Sigmoid colon (tissue), 7 donors: ENCODE data around the gene ATRNL1. TPM values are rescaled to one million over a fixed set of nuclear protein-coding genes. Genes with fewer than 3 reads are reported as not detected.

Experiments used
- DNase-seq: peaks from one replicate; pipeline ENCODE4 v3.0.0-alpha.2; 2019
- H3K27ac ChIP-seq, 4 donors: fragments of 200-600 bp; sonication (generic); one replicate each; pipeline ENCODE4 v1.5.1; 2016 to 2019; ENCODE audit warnings: mild to moderate bottlenecking in 1 of 4
- H3K27me3 ChIP-seq, 3 donors: fragments of 200-600 bp; sonication (generic); one replicate each; pipeline ENCODE4 v1.5.1; 2019; ENCODE audit warnings: mild to moderate bottlenecking in 1 of 3
- H3K36me3 ChIP-seq, 4 donors: fragments of 200-600 bp; sonication (generic); one replicate each; pipeline ENCODE4 v1.5.1; 2016 to 2019
- H3K4me1 ChIP-seq, 4 donors: fragments of 200-600 bp; sonication (generic); one replicate each; pipeline ENCODE4 v1.5.1; 2017 to 2019
- H3K4me3 ChIP-seq, 4 donors: fragments of 200-600 bp; sonication (generic); one replicate each; pipeline ENCODE4 v1.5.1; 2017 to 2019; ENCODE audit warnings: mild to moderate bottlenecking in 2 of 4, moderate library complexity in 1 of 4
- H3K9me3 ChIP-seq, 4 donors: fragments of 200-600 bp in 3 of 4; sonication (generic) in 3 of 4; one replicate each; pipeline versions ENCODE4 v1.5.1 to v1.6.1; 2013 to 2019
- EP300 ChIP-seq, 4 donors: sonication (generic); formaldehyde crosslinking; IDR thresholded peaks; one replicate each; pipeline ENCODE4 v1.6.1; 2017; ENCODE audit warnings: antibody characterized with exemption in 4 of 4
- POLR2A ChIP-seq, 2 donors: fragments of 450-650 bp; IDR thresholded peaks; one replicate each; pipeline ENCODE4 v1.6.1; 2016; ENCODE audit warnings: antibody characterized with exemption in 2 of 2, mild to moderate bottlenecking in 2 of 2, moderate library complexity in 2 of 2
- POLR2AphosphoS5 ChIP-seq, 4 donors: sonication (generic); formaldehyde crosslinking; IDR thresholded peaks; one replicate each; pipeline ENCODE4 v1.6.1; 2017; ENCODE audit warnings: antibody characterized with exemption in 4 of 4
- WGBS, 2 donors: extraction: QIAGEN DNeasy Blood & Tissue Kit; methylation state at CpG; one replicate each; pipeline ENCODE4 v1.1.7; 2013; 5-methylcytosine and 5-hydroxymethylcytosine counted together
- intact Hi-C: fragments of 100-400 bp; cut with DNase I; formaldehyde crosslinking; loops from one replicate; pipeline ENCODE4 v1.15.1; 2023
- polyA plus RNA-seq, 3 donors: library from polyadenylated mRNA; stranded (reverse); fragments of 200-250 nt; gene quantifications; one replicate each; pipeline ENCODE4 v1.2.3, GENCODE V29; 2013
- total RNA-seq, 4 donors: library from RNA; depleted of rRNA; stranded (reverse); fragments of >200 nt; gene quantifications; one replicate each; pipeline ENCODE4 v1.1.0, GENCODE V29; 2016
- TF ChIP-seq, protein P1 (sequence below), 4 experiments: fragments of 450-650 bp in 3 of 4; fragments of 200-600 bp in 1 of 4; IDR thresholded peaks; one replicate each; pipeline ENCODE4 v1.5.1; 2016 to 2019; ENCODE audit warnings: antibody characterized with exemption in 4 of 4, mild to moderate bottlenecking in 3 of 4, moderate library complexity in 2 of 4
- donor health status: healthy with polysubstance abuse.
- donor health status: Bipolar disorder and iron deficiency.
- donor health status: healthy.

The ATRNL1 gene
- total and polyA plus RNA-seq, 7 donors: 0.57 to 17.3 (median 6.9) TPM; not detected in 1

DNA sequence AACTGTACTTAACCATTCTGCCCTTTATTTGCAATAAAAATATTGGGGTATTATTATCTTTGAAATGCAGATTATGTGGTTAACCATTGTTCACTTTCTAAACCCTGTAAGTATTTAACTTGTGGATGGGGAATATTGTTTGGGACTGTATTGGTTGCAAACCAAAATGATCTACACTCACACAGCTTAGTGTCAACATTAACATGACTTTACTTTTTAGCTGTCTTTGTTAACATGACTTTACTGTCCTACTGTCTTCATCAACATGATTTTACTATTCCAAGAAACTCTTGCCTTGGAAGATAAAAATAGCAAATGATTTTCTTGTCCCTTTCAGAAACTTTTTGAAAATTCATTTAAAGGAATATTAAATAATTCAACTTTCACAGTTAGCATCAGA is 708.3 kb downstream of the ATRNL1 start:
- TF ChIP-seq, protein P1, sequence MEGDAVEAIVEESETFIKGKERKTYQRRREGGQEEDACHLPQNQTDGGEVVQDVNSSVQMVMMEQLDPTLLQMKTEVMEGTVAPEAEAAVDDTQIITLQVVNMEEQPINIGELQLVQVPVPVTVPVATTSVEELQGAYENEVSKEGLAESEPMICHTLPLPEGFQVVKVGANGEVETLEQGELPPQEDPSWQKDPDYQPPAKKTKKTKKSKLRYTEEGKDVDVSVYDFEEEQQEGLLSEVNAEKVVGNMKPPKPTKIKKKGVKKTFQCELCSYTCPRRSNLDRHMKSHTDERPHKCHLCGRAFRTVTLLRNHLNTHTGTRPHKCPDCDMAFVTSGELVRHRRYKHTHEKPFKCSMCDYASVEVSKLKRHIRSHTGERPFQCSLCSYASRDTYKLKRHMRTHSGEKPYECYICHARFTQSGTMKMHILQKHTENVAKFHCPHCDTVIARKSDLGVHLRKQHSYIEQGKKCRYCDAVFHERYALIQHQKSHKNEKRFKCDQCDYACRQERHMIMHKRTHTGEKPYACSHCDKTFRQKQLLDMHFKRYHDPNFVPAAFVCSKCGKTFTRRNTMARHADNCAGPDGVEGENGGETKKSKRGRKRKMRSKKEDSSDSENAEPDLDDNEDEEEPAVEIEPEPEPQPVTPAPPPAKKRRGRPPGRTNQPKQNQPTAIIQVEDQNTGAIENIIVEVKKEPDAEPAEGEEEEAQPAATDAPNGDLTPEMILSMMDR (IDR thresholded peaks at IDR 0.05): no peak
- TF ChIP-seq EP300 (IDR thresholded peaks at IDR 0.05): no peak
- no peak for TF ChIP-seq POLR2A (IDR thresholded peaks at IDR 0.05)
- intact Hi-C loops: loop anchor here (10.0 kb wide), 1 partner anchor 143 kb away; no protein-coding TSS in a partner anchor
- H3K27me3 ChIP-seq: no peaks in the 10 kb centered on the region
- DNase-seq: no peak
- H3K27ac ChIP-seq: no peak overlapping the region
- no peaks in the 10 kb centered on the region for H3K9me3 ChIP-seq
- no peaks in the 10 kb centered on the region for H3K36me3 ChIP-seq
- no peaks in the 10 kb centered on the region for H3K4me1 ChIP-seq
- no peak overlapping the region for H3K4me3 ChIP-seq

DNA sequence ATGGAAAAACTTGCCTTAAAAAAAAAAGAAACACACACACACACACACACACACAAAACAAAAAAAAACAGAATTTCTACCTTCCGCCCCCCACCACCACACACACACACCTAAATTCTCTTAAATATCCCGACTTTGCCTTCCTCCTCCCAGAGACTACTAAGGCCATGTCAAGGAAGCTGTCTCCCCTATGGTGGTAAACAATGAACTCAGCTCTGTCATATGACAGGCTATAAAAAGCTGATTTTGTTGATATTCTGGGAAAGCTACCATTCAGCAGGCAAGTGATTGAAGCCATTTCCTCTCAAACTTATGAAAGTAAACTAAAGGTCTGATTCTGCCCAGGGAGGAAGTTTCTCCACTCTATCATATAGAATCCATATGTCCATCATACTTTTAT is 708.8 kb downstream of the ATRNL1 start:
- intact Hi-C loops: loop anchor here (10.0 kb wide), 1 partner anchor 143 kb away; no protein-coding TSS in a partner anchor

DNA sequence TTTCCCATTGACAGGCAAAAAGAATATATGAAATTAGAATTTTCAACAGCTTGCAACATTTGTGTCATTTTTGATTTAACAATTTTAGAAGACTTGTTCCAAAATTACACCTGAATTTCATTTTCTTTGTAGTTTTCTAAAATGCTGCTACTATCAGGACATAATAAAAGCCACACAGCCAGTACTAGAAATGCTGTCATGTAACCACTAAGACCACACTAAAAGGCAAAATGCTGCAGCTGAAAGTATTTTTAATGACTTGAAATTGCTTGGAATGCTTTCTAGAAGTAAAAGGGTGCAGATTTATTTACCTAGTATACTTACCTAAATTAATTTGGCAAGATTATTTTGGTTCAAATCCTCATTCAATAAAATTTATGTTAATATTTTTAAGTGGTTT is 709.7 kb downstream of the ATRNL1 start:
- H3K4me1 ChIP-seq: no peaks in the 10 kb centered on the region
- H3K27ac ChIP-seq: no peak overlapping the region
- DNase-seq: no peak
- intact Hi-C loops: loop anchor here (10.0 kb wide), 1 partner anchor 142 kb away; no protein-coding TSS in a partner anchor
- no peak for TF ChIP-seq EP300 (IDR thresholded peaks at IDR 0.05)
- TF ChIP-seq, protein P1 (IDR thresholded peaks at IDR 0.05): no peak
- no peaks in the 10 kb centered on the region for H3K27me3 ChIP-seq
- no peaks in the 10 kb centered on the region for H3K9me3 ChIP-seq
- no peak overlapping the region for H3K4me3 ChIP-seq
- H3K36me3 ChIP-seq: no peaks in the 10 kb centered on the region

More for the DNA sequence above, 708.8 kb downstream of the ATRNL1 start:
- H3K4me3 ChIP-seq: no peak overlapping the region
- no peak overlapping the region for H3K27ac ChIP-seq
- 40 to 56% methylated on average over 2 of the region's 2 CpGs for WGBS, 2 donors
- no peaks in the 10 kb centered on the region for H3K27me3 ChIP-seq
- no peaks in the 10 kb centered on the region for H3K36me3 ChIP-seq
- H3K4me1 ChIP-seq: no peaks in the 10 kb centered on the region
- TF ChIP-seq POLR2AphosphoS5 (IDR thresholded peaks at IDR 0.05) (no peak), EP300 (IDR thresholded peaks at IDR 0.05) (no peak), POLR2A (IDR thresholded peaks at IDR 0.05) (no peak)
- TF ChIP-seq, protein P1 (IDR thresholded peaks at IDR 0.05): no peak
- no peaks in the 10 kb centered on the region for H3K9me3 ChIP-seq
- no peak for DNase-seq

DNA sequence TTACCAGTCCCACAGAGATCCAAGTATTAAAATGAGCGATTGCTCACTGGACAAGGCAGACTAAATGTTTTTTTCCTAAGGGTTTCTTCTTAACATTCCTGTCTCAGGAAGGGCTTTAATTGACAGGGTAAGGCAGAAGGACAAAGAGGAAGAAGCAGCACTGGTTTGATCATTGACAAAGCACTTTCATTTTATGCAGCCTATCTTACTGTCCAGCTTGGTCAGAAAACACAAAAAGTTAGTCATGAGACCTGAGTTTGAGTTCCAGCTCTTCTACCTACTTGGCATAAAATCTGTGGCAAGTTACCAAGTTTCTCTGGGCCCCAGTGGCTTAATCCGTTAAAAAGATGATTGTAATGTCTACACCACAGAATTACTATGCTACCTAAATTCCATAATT is 721.4 kb downstream of the ATRNL1 start:
- 25 to 37% methylated on average over 2 of the region's 2 CpGs for WGBS, 2 donors
- DNase-seq: no peak
- intact Hi-C loops: no loop called here
- H3K9me3 ChIP-seq: peaks cover 0 to 2% (median 0%) of the 10 kb centered on the region in 4 donors
- TF ChIP-seq EP300 (IDR thresholded peaks at IDR 0.05) (no peak), POLR2A (IDR thresholded peaks at IDR 0.05) (no peak), POLR2AphosphoS5 (IDR thresholded peaks at IDR 0.05) (no peak)
- TF ChIP-seq, protein P1 (IDR thresholded peaks at IDR 0.05): no peak
- H3K4me3 ChIP-seq: no peak overlapping the region
- H3K27ac ChIP-seq: no peak overlapping the region
- peaks cover 0 to 5% (median 0%) of the 10 kb centered on the region in 4 donors for H3K4me1 ChIP-seq
- no peaks in the 10 kb centered on the region for H3K27me3 ChIP-seq
- H3K36me3 ChIP-seq: no peaks in the 10 kb centered on the region

DNA sequence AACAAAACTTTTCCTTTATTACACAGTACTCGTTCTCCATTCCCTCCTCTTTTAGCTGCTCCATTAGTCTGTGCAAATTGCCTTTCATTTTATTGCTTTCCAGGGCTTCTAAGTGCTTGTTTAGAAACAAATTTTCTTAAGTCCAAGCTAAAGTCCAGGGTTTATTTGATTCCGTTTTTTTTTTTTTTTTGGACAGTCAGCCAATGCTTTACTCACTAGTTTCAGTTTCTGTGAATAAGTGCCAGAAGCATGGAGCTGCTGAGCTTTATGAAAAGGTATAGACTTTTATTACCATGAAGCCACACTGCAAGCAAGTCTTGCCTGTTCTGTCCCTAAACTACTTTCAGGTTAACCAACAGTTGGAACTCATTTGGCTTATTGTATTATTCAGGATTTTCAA is 724.8 kb downstream of the ATRNL1 start:
- H3K36me3 ChIP-seq: no peaks in the 10 kb centered on the region
- H3K4me1 ChIP-seq: peaks cover 0 to 5% (median 0%) of the 10 kb centered on the region in 4 donors
- DNase-seq: no peak
- H3K27ac ChIP-seq: no peak overlapping the region
- no peaks in the 10 kb centered on the region for H3K9me3 ChIP-seq
- no peak overlapping the region for H3K4me3 ChIP-seq
- H3K27me3 ChIP-seq: no peaks in the 10 kb centered on the region
- no peak for TF ChIP-seq POLR2A (IDR thresholded peaks at IDR 0.05)
- no peak for TF ChIP-seq EP300 (IDR thresholded peaks at IDR 0.05)
- TF ChIP-seq, protein P1 (IDR thresholded peaks at IDR 0.05): no peak
- no peak for TF ChIP-seq POLR2AphosphoS5 (IDR thresholded peaks at IDR 0.05)
- intact Hi-C loops: no loop called here
- WGBS, 2 donors: 3 to 40% methylated on average over 2 of the region's 2 CpGs
